ENCODE measurements around the gene RFX4. TPM values are rescaled to one million over a fixed set of nuclear protein-coding genes. Genes with fewer than 3 reads are reported as not detected.
A peak's percentile ranks its signal among the peaks of the same experiment; 100 is the strongest.

Gene RFX4
- total RNA-seq, 1 experiment from 2014 or later, result not detected

DNA sequence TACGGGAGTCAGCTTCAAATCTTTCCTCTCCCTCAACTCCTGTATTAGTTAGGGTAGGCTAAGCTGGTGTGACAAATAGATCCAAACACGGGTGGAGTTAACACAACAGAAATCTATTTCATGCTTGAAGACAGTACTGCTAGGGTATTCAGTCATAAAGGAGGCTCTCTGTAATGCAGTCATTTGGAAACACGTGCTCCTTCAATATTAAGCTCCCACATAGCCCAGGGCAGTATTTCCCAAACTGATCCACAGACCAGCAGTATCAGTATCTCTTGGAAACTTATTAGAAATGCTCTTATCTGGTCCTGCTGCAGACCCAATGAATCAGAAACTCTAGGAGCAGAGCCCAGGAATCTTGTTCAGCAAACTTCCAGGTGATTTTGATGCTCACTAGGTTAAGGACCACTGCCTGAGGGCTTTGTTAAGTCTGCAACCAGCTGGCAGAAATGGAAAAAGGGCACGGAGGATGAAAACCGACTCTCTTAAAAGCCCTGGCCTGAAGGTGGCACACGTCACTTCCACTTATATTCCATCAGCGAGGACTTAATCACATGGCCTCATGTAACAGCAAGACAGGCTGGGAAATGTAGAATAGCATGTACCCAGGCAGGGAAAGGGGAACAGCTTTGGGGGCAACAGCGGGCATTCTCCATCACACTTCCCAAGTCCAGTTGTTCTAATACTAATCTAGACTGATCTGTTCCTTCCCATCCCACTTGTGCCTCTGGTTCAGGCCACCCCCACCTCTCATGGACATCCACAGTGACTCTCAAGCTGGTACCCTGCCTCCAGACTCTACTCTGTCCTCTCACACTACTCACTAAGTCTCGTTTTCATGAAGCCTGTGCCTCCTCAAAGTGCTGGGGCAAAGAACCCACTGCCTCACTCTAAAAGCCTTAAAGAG is 153.5 kb downstream of the RFX4 start:
- in situ Hi-C loops (cut with HindIII; ENCODE audit: low pct_unique_long_range_greater_than_20kb, low sequenced_read_pairs), result no loop called here
- peak; percentile 81 for DNase-seq (ENCODE audit: low read depth, low spot score)

DNA sequence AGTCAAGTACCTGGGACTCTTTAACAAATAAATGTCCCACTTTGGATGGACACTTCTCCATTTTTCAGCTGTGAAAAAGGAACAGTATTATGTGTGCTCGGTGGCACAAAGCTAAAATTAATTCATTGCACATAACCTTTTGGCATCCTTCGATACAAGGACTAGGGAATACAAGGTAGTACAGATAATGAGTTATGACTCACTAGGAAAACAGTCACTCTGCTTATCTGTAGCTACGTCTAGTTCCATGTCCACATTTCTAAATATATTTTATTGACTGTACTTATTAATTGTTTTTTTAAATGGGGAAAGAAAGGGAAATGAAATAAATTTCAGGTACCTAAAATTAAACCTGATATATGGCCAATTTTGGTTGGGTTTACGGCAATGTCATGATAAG is 156.5 kb downstream of the RFX4 start:
- DNase-seq (ENCODE audit: low read depth, low spot score), result no peak

DNA sequence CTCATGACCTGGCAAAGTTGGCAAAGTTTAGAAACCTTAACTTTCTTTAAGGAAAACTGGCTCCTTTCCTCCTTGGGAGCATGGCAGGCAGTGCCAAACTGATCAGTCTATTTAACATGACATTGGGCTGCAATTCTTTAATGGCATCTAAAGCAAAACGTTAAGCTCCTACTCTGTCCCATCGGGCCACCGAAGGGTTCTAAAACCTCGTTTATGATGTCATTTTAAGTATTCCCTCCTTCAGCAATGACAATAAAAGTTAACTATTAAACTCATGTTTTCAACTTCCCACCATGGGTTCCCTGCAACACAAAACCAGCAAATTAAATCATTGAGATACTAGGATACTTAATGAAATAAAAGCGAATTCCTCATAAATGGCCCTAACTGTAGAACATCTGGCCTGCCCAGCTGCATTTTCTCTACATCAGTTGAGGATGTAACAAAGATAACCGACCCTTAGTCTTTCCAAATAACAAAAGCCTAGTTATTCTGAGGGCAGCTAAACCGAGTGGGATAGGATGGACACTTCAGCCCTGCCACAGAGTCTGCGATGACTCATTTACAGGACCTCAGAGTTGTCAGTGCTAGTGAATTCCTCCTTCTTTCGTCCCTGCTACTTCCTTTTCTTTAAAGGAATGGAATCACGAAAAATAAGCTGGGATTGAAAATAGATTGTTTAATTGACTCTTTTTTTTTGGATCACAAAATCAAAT is 157.2 kb downstream of the RFX4 start:
- peak; percentile 32 for DNase-seq (ENCODE audit: low read depth, low spot score)
- in situ Hi-C loops (cut with HindIII; ENCODE audit: low pct_unique_long_range_greater_than_20kb, low sequenced_read_pairs), result no loop called here

More for the DNA sequence above, 156.5 kb downstream of the RFX4 start:
- in situ Hi-C loops (cut with HindIII; ENCODE audit: low pct_unique_long_range_greater_than_20kb, low sequenced_read_pairs), result no loop called here

DNA sequence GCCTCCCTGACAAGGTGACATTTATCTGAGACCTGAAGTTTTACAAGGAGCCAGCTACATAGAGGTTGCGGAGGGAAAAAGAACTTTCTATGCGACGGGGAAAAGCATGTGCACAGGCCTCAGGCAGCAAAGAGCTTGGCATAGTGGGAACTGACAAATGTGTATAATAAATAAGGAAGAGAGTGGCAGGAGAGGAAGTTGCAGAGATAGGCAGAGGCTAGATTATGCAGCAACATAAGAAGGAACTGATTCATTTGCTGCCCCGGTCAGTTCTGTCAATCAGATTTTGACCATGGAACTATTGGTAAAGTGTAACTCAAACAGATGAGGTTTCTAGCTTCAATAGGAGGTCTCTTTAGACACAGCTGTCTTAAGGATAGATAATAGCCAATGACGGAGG is 158.0 kb downstream of the RFX4 start:
- in situ Hi-C loops (cut with HindIII; ENCODE audit: low pct_unique_long_range_greater_than_20kb, low sequenced_read_pairs), result no loop called here
- no peak for DNase-seq (ENCODE audit: low read depth, low spot score)

DNA sequence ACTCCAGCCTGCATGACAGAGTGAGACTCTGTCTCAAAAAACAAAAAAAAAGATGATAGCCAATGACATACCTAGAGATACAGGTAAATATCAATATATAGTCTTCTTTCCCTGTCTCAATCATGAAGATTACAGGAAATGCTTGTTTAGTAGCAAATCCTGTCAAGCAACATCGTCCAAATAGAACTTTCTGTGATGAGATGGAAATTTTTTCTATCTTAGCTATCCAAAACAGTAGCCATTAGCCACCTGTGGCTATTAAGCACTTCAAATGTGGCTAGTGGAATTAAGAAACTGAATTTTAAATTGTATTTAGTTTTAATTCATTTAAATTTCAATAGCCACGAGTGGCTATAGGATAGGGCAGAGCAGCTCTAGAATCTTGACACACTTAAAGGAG is 158.4 kb downstream of the RFX4 start:
- DNase-seq (ENCODE audit: low read depth, low spot score), result no peak
- in situ Hi-C loops (cut with HindIII; ENCODE audit: low pct_unique_long_range_greater_than_20kb, low sequenced_read_pairs), result no loop called here

DNA sequence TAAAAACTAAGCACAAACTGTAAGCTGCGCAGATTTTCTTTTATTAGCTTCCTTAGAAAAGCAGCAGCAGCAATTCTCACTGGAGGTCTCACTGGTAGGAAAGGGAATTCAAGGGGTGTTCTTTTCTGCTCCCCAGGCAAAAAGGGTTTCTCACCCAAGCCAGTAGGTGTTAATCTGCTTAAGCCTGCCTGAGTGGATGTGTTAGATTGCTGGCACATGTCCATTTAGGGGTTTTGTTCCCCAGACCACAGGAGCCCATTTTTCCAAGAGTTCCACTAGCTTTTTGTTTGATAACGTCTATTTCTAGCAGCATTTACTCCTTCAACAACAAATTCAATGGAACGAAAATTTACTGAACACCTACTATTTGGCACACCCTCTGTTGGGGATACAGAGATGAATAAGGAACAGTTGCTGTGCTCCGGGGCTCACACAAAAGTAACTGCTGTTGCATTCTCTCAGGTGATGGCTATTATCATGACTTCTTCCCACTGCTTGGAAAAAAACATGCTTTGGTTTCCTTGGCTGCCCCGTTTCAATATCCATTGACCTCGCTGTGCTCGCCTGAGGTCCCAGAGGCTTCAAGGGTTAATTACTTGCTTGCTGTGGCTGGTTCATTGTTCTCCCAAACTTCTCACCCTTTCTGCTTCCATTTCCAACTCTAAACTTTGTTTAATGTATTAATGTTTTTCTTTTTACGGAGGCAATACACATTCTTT is 160.6 kb downstream of the RFX4 start:
- in situ Hi-C loops (cut with HindIII; ENCODE audit: low pct_unique_long_range_greater_than_20kb, low sequenced_read_pairs), result no loop called here
- no peak for DNase-seq (ENCODE audit: low read depth, low spot score)

DNA sequence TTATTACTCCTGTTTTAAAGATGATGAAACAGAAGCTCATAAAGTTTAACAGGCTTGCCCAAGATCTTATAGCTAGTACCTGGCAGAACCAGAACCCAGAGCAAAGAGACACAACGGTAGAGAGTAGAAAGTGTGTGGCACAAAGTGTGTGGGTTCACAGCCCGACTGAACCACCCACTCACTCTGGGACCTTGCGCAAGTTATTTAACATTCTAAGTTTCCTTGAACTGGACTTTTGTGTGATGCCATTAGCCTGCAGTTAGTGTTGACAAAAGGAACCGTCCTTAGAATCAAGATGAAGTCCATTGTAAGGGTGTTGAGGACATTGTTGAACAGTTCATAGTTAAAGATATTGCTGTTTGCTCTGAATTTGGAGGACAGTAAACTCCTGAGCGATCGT is 161.8 kb downstream of the RFX4 start:
- DNase-seq (ENCODE audit: low read depth, low spot score), result no peak
- in situ Hi-C loops (cut with HindIII; ENCODE audit: low pct_unique_long_range_greater_than_20kb, low sequenced_read_pairs), result no loop called here

DNA sequence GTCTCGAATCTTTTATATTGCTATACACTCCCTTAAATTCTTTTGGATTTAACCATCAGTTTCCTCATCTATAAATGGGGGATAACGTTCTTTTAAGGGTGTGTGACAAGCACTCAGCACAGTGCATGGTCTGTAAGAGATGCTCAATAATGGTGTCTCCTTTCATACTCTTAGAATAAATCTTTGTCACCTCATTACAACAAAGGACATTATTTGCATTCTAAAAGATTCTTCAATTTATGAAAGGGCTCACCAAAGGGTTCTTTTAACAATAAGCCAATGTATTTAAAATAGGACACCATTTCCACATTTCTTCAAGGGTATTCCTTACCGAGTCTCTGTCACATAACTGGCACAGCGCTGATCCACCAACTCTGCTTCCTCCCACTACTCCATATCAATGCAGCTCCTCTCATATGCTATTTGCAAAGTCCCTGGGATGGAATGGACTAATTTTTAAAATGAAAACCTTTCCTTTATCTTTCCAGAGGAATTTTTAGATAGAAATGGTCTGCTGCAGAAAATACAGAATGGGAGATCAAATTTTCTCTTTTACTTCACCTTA is 162.5 kb downstream of the RFX4 start:
- in situ Hi-C loops (cut with HindIII; ENCODE audit: low pct_unique_long_range_greater_than_20kb, low sequenced_read_pairs), result no loop called here
- no peak for DNase-seq (ENCODE audit: low read depth, low spot score)

DNA sequence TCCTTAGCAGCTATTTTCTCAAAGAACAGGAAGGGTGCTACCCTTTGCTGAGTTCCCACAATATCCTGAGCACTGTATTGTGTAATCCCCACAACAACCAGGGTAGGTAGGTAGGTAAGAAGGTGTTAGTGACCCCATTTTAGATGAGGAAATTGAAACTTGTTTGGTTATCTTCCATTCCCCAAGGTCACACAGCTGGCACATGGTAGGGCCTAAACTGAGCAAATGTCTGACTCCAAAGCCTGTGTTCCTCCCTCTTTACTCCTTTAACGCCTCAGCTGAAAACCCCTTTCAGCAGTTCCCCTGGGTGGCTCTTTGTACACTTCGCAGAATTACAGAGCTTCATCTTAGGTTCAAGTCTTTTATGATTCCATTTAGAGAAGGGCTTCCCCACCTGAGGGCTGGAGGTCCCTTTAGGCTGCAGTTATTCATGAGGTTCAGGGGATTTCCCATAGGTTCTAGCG is 165.2 kb downstream of the RFX4 start:
- no peak for DNase-seq (ENCODE audit: low read depth, low spot score)
- in situ Hi-C loops (cut with HindIII; ENCODE audit: low pct_unique_long_range_greater_than_20kb, low sequenced_read_pairs), result no loop called here

DNA sequence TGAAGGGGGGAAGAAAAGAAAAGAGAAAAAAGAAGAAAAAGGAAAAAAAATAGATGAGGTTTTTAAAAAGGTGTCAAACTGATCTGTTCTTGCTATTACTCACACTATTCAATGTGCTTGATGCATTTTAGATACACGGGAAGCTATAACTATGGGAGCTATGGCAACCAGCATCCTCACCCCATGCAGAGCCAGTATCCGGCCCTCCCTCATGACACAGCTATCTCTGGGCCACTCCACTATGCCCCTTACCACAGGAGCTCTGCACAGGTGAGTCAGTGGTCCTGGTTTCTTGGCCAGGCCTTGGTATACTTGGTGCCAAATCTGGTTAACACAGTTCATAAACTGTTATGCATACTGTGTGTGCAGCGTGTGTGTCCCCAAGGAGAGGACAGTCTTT is 167.7 kb downstream of the RFX4 start:
- in situ Hi-C loops (cut with HindIII; ENCODE audit: low pct_unique_long_range_greater_than_20kb, low sequenced_read_pairs), result no loop called here
- no peak for DNase-seq (ENCODE audit: low read depth, low spot score)

DNA sequence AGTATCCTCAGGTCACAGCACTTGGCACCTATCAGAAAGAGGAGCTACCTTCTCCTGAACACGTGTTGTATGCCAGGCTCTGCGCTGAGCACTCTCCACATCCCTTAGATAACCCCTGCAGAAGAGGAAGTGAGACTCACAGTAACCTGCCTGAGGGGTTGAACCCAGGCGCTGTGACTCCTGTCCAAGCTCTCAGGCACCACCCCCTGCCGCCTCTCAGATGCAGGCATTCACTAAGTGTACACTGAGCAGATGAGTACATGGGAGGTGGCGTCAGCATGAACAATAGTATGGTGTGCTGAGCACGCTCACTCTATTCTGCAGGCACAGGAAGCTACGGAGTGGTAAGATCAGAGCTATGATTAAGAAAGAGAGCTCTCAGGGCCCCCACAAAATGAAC is 170.7 kb downstream of the RFX4 start:
- no peak for DNase-seq (ENCODE audit: low read depth, low spot score)
- in situ Hi-C loops (cut with HindIII; ENCODE audit: low pct_unique_long_range_greater_than_20kb, low sequenced_read_pairs), result no loop called here

DNA sequence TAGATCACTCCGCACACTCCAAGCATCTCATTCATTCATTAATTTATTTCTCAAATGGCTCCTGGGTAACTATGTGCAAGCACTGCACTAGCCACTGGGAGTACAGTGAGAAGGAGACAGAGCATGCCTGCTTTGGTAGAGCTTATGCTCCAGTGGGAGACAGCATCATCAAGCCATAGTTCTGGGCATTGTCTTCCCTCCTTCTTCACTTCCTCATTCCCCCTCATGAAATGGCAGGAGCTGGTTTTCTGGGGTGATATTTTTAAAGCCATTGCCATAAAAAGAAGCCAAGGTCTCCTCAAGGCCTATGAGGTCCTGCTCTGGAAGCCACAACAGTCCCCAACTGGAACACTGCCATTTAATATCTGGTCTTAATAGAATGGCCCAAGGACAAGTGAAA is 171.5 kb downstream of the RFX4 start:
- in situ Hi-C loops (cut with HindIII; ENCODE audit: low pct_unique_long_range_greater_than_20kb, low sequenced_read_pairs), result no loop called here
- no peak for DNase-seq (ENCODE audit: low read depth, low spot score)

DNA sequence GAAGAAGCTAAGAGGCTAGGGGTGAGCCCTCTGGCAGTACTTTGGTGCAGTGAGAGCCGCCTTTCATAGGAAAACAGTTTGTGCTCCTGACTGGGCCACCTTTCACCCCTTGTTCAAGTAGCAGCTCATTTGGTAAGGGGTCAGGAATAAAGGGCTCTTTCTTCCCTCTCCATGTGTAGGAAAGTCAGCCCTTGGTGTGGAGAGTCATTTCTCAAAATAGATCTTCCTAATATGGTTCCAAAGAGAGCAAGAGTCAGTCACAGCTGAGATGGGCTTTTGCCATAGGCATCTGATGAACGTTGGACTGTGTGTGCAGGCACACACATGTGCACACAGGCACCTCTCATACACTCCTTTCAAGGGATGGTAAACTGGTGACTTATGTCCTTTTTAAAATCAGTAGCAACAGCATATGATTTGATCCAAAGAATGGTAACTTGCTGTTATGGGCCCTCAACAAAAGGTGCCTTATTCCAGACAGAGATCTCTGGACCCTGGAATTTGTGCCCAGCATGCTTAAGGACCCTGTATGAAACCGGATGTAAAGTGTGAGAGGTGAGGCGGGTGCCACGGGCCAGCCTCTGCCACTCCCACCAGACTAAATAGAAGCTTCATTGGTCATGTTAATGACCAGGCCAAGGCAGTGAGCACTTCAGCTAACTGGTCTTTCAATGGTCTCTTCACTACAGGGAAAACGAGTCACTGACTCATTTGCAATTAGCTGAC is 175.0 kb downstream of the RFX4 start:
- DNase-seq (ENCODE audit: low read depth, low spot score), result peak; percentile 73
- in situ Hi-C loops (cut with HindIII; ENCODE audit: low pct_unique_long_range_greater_than_20kb, low sequenced_read_pairs), result no loop called here

DNA sequence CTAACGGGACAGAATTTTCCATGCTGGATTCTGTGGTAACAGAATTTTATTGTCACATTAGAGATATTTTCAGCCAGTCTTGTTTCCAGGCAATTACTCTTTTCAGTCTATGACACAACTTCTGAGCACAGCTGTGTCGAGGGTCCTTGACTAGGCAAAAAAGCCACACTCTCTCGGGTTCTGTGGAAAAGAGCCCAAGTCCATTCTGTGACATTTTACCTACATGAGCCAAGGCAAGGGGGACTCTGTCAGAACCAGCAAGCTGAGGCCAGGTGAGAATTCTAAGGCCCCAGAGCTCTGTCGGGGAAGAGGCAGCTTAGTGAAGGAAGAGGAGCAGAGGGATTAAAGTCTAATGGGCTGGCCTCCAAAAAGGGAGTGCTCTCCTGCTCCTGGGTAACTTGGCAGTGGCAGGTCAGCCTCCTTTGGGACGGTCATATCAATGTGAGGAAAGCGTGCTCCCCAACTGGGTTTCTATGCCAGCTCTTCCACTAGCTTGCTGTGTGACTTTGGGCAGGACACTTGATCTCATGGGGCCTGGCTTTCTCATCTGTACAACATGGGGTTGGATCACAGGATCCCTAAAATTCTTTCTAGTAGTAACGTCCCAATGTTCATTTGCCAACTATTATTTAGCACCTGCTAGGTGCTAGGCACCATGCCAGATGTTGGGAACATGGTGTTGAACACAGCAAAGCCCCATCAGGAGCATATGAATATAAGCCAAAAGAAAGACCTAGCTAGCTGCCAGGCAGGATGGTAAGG is 175.7 kb downstream of the RFX4 start:
- in situ Hi-C loops (cut with HindIII; ENCODE audit: low pct_unique_long_range_greater_than_20kb, low sequenced_read_pairs), result no loop called here
- DNase-seq (ENCODE audit: low read depth, low spot score), result no peak

DNA sequence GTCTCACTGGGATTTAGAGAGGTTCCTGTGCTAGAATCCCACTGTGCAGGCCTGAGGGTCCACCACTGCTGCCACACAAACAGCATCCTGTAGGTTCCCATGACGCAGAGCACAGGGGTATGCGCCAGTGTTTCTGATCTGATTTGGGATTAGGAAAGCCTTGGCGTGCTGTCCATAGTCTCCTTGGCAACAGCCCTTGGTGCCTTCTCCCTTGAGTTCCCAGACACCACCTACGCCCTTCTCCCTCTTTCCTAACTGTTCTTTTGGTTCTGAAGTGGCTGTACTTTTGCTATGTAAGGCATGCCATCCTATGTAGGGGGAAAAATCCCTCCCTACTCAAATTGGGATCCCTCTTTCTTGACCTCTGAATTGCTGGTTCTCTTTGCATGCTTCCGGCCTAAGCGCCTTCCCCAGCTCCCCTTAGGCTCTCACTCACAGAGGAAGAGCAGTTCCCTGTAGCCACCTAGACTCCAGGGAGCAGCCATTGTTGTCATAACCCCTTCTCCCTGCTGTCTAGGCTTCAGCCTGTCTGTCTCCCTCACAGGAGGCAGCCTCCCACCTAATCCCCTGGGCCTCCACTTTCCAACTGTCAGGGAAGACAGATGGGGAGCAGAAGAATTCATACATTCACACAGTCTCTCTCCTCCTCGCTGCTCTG is 176.9 kb downstream of the RFX4 start:
- in situ Hi-C loops (cut with HindIII; ENCODE audit: low pct_unique_long_range_greater_than_20kb, low sequenced_read_pairs), result no loop called here
- DNase-seq (ENCODE audit: low read depth, low spot score), result no peak

DNA sequence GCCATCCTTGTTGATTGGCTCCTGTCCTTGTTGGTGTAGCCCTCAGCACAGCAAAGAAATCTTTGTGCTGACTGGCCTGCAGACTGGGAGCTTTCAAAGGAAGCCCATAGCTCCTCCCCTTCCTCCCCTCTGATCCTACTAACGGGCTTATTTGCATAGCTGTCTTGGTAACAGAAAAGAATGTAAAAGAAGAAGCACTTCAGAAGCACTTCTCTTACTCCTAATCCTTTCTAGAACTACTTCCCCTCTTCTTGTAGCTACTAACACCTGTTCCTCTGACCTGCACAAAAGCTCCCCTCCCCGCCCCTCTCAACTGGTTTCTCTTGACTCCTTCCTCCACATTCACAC is 177.4 kb downstream of the RFX4 start:
- peak; percentile 5 for DNase-seq (ENCODE audit: low read depth, low spot score)
- in situ Hi-C loops (cut with HindIII; ENCODE audit: low pct_unique_long_range_greater_than_20kb, low sequenced_read_pairs), result no loop called here
